ENCODE data around the gene MYO19. TPM values are rescaled to one million over a fixed set of nuclear protein-coding genes. Genes with fewer than 3 reads are reported as not detected.

MYO19 gene
- total and polyA plus RNA-seq, 9 of the 15 experiments (the other 6 are each of a cell fraction or from before 2014, with no cell fraction given), result 21.6 to 176 (median 129) TPM

DNA sequence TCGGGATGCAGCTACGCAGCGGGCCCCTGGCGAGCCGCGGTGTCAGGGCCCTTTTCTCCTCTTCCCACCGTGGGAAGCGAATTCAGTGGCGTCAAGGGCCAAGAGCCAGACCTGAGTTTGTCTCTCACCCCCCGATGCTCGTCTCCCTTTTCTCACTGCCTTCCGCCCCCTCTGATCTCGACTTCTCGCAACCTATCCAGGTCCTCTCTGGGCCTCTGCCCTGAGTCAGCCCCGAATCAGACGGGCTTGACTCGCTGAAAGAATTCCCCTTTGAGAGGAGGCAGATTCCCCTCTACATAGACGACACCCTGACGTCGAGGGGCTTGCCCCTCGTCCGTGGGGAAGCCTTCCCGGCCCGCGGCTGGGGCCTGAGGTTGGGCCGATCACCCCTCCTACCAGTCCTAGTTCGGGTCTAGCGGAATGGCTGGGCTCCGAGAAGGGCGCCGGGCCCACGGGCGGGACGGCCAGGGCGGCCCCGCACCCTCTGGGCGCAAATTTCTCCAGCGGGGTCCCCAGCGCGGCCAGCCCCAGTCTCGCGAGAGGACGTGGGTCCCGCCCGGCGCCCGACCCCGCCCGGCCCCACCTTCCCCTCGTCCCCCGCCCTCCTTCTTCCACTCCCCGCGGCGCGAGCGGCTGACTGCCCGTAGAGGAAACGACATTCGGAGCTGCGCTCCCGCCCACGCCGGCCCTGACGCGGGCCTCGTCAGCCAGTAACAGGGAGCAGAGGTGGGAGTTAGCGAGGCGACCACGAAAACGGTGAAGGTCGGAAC, 9.8 kb upstream of the MYO19 start, which contains the start of gene GGNBP2 (continued):
- TF ChIP-seq, protein P1, sequence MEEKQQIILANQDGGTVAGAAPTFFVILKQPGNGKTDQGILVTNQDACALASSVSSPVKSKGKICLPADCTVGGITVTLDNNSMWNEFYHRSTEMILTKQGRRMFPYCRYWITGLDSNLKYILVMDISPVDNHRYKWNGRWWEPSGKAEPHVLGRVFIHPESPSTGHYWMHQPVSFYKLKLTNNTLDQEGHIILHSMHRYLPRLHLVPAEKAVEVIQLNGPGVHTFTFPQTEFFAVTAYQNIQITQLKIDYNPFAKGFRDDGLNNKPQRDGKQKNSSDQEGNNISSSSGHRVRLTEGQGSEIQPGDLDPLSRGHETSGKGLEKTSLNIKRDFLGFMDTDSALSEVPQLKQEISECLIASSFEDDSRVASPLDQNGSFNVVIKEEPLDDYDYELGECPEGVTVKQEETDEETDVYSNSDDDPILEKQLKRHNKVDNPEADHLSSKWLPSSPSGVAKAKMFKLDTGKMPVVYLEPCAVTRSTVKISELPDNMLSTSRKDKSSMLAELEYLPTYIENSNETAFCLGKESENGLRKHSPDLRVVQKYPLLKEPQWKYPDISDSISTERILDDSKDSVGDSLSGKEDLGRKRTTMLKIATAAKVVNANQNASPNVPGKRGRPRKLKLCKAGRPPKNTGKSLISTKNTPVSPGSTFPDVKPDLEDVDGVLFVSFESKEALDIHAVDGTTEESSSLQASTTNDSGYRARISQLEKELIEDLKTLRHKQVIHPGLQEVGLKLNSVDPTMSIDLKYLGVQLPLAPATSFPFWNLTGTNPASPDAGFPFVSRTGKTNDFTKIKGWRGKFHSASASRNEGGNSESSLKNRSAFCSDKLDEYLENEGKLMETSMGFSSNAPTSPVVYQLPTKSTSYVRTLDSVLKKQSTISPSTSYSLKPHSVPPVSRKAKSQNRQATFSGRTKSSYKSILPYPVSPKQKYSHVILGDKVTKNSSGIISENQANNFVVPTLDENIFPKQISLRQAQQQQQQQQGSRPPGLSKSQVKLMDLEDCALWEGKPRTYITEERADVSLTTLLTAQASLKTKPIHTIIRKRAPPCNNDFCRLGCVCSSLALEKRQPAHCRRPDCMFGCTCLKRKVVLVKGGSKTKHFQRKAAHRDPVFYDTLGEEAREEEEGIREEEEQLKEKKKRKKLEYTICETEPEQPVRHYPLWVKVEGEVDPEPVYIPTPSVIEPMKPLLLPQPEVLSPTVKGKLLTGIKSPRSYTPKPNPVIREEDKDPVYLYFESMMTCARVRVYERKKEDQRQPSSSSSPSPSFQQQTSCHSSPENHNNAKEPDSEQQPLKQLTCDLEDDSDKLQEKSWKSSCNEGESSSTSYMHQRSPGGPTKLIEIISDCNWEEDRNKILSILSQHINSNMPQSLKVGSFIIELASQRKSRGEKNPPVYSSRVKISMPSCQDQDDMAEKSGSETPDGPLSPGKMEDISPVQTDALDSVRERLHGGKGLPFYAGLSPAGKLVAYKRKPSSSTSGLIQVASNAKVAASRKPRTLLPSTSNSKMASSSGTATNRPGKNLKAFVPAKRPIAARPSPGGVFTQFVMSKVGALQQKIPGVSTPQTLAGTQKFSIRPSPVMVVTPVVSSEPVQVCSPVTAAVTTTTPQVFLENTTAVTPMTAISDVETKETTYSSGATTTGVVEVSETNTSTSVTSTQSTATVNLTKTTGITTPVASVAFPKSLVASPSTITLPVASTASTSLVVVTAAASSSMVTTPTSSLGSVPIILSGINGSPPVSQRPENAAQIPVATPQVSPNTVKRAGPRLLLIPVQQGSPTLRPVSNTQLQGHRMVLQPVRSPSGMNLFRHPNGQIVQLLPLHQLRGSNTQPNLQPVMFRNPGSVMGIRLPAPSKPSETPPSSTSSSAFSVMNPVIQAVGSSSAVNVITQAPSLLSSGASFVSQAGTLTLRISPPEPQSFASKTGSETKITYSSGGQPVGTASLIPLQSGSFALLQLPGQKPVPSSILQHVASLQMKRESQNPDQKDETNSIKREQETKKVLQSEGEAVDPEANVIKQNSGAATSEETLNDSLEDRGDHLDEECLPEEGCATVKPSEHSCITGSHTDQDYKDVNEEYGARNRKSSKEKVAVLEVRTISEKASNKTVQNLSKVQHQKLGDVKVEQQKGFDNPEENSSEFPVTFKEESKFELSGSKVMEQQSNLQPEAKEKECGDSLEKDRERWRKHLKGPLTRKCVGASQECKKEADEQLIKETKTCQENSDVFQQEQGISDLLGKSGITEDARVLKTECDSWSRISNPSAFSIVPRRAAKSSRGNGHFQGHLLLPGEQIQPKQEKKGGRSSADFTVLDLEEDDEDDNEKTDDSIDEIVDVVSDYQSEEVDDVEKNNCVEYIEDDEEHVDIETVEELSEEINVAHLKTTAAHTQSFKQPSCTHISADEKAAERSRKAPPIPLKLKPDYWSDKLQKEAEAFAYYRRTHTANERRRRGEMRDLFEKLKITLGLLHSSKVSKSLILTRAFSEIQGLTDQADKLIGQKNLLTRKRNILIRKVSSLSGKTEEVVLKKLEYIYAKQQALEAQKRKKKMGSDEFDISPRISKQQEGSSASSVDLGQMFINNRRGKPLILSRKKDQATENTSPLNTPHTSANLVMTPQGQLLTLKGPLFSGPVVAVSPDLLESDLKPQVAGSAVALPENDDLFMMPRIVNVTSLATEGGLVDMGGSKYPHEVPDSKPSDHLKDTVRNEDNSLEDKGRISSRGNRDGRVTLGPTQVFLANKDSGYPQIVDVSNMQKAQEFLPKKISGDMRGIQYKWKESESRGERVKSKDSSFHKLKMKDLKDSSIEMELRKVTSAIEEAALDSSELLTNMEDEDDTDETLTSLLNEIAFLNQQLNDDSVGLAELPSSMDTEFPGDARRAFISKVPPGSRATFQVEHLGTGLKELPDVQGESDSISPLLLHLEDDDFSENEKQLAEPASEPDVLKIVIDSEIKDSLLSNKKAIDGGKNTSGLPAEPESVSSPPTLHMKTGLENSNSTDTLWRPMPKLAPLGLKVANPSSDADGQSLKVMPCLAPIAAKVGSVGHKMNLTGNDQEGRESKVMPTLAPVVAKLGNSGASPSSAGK (IDR thresholded peaks at IDR 0.05), result no peak
- TF ChIP-seq RAD51 (IDR thresholded peaks at IDR 0.05; ENCODE audit: borderline replicate concordance, low read depth), result no peak
- TF ChIP-seq ZNF197 (CRISPR knock-in tag; IDR thresholded peaks at IDR 0.05; ENCODE audit: low read depth), result no peak
- TF ChIP-seq ZBTB43 (CRISPR knock-in tag; IDR thresholded peaks at IDR 0.05), result no peak
- no peak for TF ChIP-seq ZNF24 (IDR thresholded peaks at IDR 0.05)
- no peak for TF ChIP-seq JUND (IDR thresholded peaks at IDR 0.05; ENCODE audit: borderline replicate concordance, low read depth, low read length)
- TF ChIP-seq JUND (tag; IDR thresholded peaks at IDR 0.05; ENCODE audit: borderline replicate concordance, low read depth, low read length), result 0 out of 3 replicates have a peak, but pooled peaks have one; percentile 5
- no peak for TF ChIP-seq FOXM1 (IDR thresholded peaks at IDR 0.05; ENCODE audit: low read depth)
- no peak for TF ChIP-seq FOXM1 (CRISPR knock-in tag; IDR thresholded peaks at IDR 0.05; ENCODE audit: low read depth)
- TF ChIP-seq MYC (IDR thresholded peaks at IDR 0.05; ENCODE audit: low read depth, low read length), result no peak; the same call in none of the 2 replicates
- TF ChIP-seq MYC (CRISPR knock-in tag; IDR thresholded peaks at IDR 0.05; ENCODE audit: borderline replicate concordance, low read depth), result no peak
- no peak for TF ChIP-seq BRCA1 (IDR thresholded peaks at IDR 0.05)
- TF ChIP-seq BRCA1 (CRISPR knock-in tag; IDR thresholded peaks at IDR 0.05), result no peak

Data from K562 (cell line).